ENCODE results near the gene MSRB1. TPM values are rescaled to one million over a fixed set of nuclear protein-coding genes. Genes with fewer than 3 reads are reported as not detected.
A peak's percentile ranks its signal among the peaks of the same experiment; 100 is the strongest.

MSRB1 gene
- total and polyA plus RNA-seq, 9 of the 15 experiments (the other 6 are each of a cell fraction or from before 2014, with no cell fraction given) = 5.4 to 33.7 (median 25.7) TPM

DNA sequence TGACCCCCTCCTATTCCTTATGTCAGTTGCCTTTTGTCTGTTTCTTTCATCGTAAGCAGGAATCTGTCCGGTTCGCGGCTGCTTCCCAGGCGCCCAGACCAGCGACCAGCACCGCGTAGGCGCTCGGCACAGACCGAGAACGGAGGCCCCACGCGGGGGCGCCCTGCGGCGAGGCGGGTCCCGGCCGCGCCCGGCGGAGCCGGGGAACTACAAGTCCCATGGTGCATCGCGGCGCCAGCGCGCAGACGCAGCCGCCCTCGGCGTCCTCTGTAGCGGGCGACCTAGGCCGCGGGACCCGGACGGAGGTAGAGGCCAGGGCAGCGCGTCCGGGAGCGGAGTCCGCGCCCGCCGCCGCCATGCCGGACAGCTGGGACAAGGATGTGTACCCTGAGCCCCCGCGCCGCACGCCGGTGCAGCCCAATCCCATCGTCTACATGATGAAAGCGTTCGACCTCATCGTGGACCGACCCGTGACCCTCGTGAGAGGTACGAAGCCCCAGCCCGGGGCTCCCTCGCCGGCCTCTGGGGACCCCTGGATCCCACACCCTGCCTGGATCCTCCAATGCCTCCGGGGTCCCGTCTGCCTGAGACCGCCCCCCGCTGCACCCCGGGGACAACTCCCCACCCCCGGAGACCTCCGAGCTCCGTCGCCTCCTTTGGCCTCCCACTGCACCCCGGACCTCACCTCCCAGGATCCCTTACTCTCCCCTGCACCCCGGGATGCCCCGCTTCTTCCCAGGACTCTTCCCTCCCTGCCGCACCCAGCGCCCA lies 16.5 kb upstream of the MSRB1 start, which contains the start of gene NDUFB10 (continued):
- TF ChIP-seq, protein P1, sequence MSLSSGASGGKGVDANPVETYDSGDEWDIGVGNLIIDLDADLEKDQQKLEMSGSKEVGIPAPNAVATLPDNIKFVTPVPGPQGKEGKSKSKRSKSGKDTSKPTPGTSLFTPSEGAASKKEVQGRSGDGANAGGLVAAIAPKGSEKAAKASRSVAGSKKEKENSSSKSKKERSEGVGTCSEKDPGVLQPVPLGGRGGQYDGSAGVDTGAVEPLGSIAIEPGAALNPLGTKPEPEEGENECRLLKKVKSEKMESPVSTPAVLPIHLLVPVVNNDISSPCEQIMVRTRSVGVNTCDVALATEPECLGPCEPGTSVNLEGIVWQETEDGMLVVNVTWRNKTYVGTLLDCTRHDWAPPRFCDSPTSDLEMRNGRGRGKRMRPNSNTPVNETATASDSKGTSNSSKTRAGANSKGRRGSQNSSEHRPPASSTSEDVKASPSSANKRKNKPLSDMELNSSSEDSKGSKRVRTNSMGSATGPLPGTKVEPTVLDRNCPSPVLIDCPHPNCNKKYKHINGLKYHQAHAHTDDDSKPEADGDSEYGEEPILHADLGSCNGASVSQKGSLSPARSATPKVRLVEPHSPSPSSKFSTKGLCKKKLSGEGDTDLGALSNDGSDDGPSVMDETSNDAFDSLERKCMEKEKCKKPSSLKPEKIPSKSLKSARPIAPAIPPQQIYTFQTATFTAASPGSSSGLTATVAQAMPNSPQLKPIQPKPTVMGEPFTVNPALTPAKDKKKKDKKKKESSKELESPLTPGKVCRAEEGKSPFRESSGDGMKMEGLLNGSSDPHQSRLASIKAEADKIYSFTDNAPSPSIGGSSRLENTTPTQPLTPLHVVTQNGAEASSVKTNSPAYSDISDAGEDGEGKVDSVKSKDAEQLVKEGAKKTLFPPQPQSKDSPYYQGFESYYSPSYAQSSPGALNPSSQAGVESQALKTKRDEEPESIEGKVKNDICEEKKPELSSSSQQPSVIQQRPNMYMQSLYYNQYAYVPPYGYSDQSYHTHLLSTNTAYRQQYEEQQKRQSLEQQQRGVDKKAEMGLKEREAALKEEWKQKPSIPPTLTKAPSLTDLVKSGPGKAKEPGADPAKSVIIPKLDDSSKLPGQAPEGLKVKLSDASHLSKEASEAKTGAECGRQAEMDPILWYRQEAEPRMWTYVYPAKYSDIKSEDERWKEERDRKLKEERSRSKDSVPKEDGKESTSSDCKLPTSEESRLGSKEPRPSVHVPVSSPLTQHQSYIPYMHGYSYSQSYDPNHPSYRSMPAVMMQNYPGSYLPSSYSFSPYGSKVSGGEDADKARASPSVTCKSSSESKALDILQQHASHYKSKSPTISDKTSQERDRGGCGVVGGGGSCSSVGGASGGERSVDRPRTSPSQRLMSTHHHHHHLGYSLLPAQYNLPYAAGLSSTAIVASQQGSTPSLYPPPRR (CRISPR knock-in tag; IDR thresholded peaks at IDR 0.05; ENCODE audit: borderline replicate concordance) = peak; percentile 48; the same call in 1 of the 2 replicates
- peak; percentile 85 for TF ChIP-seq POLR2A (conservative IDR thresholded peaks at IDR 0.05)
- no peak for TF ChIP-seq EP300 (IDR thresholded peaks at IDR 0.05; ENCODE audit: low read length)
- peak; percentile 87; the same call in 1 of the 2 replicates for TF ChIP-seq KAT7 (CRISPR knock-in tag; IDR thresholded peaks at IDR 0.05; ENCODE audit: borderline replicate concordance)
- TF ChIP-seq, protein P2, sequence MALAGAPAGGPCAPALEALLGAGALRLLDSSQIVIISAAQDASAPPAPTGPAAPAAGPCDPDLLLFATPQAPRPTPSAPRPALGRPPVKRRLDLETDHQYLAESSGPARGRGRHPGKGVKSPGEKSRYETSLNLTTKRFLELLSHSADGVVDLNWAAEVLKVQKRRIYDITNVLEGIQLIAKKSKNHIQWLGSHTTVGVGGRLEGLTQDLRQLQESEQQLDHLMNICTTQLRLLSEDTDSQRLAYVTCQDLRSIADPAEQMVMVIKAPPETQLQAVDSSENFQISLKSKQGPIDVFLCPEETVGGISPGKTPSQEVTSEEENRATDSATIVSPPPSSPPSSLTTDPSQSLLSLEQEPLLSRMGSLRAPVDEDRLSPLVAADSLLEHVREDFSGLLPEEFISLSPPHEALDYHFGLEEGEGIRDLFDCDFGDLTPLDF (CRISPR knock-in tag; IDR thresholded peaks at IDR 0.05) = peak; percentile 78
- peak; percentile 78 for TF ChIP-seq ATF7 (IDR thresholded peaks at IDR 0.05)
- TF ChIP-seq, protein P3, sequence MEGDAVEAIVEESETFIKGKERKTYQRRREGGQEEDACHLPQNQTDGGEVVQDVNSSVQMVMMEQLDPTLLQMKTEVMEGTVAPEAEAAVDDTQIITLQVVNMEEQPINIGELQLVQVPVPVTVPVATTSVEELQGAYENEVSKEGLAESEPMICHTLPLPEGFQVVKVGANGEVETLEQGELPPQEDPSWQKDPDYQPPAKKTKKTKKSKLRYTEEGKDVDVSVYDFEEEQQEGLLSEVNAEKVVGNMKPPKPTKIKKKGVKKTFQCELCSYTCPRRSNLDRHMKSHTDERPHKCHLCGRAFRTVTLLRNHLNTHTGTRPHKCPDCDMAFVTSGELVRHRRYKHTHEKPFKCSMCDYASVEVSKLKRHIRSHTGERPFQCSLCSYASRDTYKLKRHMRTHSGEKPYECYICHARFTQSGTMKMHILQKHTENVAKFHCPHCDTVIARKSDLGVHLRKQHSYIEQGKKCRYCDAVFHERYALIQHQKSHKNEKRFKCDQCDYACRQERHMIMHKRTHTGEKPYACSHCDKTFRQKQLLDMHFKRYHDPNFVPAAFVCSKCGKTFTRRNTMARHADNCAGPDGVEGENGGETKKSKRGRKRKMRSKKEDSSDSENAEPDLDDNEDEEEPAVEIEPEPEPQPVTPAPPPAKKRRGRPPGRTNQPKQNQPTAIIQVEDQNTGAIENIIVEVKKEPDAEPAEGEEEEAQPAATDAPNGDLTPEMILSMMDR (IDR thresholded peaks at IDR 0.05 in 2 of 3, conservative IDR thresholded peaks at IDR 0.05 in 1 of 3; ENCODE audit: insufficient read depth in 2 of 3, low read depth in 1 of 3, low read length in 3 of 3) = peak; percentile 80 to 82 (median 81)
- no peak for TF ChIP-seq TAL1 (IDR thresholded peaks at IDR 0.05)
- TF ChIP-seq EWSR1 (IDR thresholded peaks at IDR 0.05; ENCODE audit: borderline replicate concordance, low read depth, partially characterized antibody) = no peak
- TF ChIP-seq DACH1 (IDR thresholded peaks at IDR 0.05; ENCODE audit: partially characterized antibody) = peak; percentile 15
- peak; percentile 97 for TF ChIP-seq ZNF143 (CRISPR knock-in tag; IDR thresholded peaks at IDR 0.05)
- TF ChIP-seq, protein P4, sequence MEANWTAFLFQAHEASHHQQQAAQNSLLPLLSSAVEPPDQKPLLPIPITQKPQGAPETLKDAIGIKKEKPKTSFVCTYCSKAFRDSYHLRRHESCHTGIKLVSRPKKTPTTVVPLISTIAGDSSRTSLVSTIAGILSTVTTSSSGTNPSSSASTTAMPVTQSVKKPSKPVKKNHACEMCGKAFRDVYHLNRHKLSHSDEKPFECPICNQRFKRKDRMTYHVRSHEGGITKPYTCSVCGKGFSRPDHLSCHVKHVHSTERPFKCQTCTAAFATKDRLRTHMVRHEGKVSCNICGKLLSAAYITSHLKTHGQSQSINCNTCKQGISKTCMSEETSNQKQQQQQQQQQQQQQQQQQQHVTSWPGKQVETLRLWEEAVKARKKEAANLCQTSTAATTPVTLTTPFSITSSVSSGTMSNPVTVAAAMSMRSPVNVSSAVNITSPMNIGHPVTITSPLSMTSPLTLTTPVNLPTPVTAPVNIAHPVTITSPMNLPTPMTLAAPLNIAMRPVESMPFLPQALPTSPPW (CRISPR knock-in tag; IDR thresholded peaks at IDR 0.05) = peak; percentile 52; the same call in 1 of the 2 replicates
- TF ChIP-seq ZNF12 (CRISPR knock-in tag; IDR thresholded peaks at IDR 0.05) = peak; percentile 89
- TF ChIP-seq, protein P5, sequence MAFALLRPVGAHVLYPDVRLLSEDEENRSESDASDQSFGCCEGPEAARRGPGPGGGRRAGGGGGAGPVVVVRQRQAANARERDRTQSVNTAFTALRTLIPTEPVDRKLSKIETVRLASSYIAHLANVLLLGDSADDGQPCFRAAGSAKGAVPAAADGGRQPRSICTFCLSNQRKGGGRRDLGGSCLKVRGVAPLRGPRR (CRISPR knock-in tag; IDR thresholded peaks at IDR 0.05) = no peak
- TF ChIP-seq, protein P6, sequence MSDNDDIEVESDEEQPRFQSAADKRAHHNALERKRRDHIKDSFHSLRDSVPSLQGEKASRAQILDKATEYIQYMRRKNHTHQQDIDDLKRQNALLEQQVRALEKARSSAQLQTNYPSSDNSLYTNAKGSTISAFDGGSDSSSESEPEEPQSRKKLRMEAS (CRISPR knock-in tag; IDR thresholded peaks at IDR 0.05) = peak; percentile 75
- no peak for TF ChIP-seq TRIM24 (IDR thresholded peaks at IDR 0.05)
- peak; percentile 95 for TF ChIP-seq ZNF764 (CRISPR knock-in tag; IDR thresholded peaks at IDR 0.05; ENCODE audit: low read depth)
